AG09319 (cell line): ENCODE measurements around the gene CCNL2.
"Not testable (repeated sequence)": the region's sequence is repeated elsewhere in the genome, so short reads cannot be mapped to it uniquely, and the experiment has no call there.

Experiments used
- DNase-seq: peaks from one replicate; pipeline ENCODE4 v3.0.0-alpha.2; 2010; ENCODE audit warnings: low read depth; ENCODE audit errors: extremely low read depth
- CTCF ChIP-seq: IDR thresholded peaks from 2 replicates; pipeline ENCODE4 v1.5.1; 2011; ENCODE audit warnings: low read depth, mild to moderate bottlenecking, inconsistent platforms, low read length, moderate library complexity

Gene CCNL2

DNA sequence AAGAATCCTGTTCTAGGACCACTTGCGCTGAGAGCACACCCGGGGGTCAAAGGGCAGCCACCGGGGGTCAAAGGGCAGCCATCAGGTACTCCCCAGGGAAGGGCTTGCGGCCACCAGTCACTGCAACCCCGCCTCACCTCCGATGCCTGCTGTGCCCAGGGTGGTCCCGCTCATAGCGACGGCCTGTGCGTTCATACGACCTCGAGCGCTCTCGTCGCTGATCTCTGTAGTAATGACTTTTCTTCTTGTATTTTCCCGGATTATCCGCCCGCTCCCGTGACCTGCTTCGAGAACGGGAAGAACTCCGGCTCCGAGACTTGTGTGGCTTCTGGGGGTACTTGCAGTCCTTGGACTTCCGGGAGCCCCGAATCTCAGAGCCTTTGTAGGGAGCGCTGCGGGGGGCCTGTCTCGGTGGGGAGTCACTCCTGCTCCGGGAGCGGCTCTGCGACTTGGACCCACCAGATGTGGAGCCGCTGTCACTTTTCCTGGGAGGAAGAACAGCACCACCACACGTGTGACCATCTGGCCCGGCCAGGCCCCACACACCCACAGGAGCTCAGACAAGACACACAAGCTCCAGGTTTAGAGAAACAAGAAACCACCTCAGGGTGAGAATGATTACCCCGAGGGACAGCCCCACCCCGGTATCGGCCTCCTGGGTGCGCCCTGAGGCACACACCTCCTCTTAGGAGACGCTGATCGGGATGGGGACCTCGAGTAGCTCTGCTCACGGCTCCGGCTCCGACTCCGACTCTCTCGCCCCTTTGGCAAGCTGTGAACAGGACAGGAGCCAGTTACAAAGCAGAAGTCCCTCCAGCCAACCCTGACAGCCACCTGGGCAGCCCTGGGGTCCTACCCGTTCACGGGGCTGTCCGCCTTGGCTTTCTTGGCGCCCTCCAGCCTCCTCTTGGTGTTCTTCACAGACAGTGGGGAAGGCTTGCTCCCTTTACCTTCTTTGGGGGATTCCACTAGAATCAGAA, 11.7 kb downstream of the CCNL2 start:
- DNase-seq = no peak
- TF ChIP-seq CTCF = no peak

DNA sequence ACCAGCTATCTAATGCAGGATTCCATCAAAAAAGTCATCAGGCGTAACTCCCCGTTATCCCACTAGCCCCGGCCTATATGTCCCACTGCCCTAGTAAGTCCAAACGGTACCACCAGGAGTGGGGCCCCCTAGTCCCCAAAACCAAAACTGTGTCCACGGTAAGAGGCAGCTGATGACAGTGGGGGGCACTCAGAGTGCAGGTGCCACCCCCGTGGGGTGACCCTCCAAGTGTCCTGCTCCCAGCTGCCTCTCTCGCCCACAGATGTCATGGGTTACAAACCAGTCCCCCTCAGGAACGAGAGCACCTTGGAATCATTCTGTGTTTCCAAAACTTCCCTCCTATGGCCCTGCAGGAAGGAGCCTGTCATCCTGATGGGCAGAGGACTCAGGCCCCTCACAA, 13.2 kb downstream of the CCNL2 start:
- no peak for TF ChIP-seq CTCF
- no peak for DNase-seq

- DNase-seq = not testable (repeated sequence)
Measured at GRCh38 chr1:1385339-1385738, 13.8 kb downstream of the CCNL2 start.

DNA sequence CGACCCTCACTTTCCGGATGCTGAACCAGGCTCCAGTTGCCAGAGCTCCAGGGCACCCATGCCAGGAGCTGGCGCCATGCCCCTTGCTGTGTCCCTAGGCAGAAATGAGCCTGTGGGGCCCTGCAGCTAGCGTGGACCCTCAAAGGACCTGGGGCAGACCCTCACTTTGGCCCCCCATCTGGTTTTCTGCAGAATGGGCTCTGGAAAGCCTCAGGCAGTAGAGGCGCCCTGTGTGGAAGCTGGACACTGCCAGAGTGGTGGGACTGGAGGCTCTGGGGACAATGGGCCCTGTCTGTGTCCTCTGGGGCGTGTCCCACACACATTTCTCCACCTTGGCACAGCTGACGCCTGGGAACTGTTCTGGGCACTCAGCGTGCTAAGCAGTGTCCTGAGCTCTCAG, 17.8 kb downstream of the CCNL2 start:
- no peak for DNase-seq
- no peak for TF ChIP-seq CTCF

DNA sequence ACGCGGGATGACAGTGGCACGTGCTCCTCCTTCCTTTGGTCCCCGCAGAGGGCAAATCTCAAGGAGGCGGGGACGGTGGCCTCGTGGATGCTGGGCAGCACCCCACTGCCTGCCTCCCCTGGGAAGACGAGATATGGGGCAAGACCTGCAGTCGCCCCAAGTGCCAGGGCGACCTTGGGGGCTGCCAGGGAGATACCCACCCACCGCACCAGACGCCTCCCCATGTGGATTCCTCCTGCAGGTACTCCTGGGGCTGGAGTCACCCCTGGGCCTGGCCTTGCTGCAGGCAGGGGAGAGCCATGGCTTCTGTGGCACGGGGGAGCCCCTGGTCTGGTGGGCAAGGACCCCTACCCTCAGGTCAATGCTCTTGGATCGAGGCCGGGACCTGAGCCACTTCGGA, 18.3 kb downstream of the CCNL2 start:
- no peak for TF ChIP-seq CTCF
- DNase-seq = no peak

- no peak for DNase-seq
- no peak for TF ChIP-seq CTCF
Measured at GRCh38 chr1:1377540-1378205, 21.5 kb downstream of the CCNL2 start.

DNA sequence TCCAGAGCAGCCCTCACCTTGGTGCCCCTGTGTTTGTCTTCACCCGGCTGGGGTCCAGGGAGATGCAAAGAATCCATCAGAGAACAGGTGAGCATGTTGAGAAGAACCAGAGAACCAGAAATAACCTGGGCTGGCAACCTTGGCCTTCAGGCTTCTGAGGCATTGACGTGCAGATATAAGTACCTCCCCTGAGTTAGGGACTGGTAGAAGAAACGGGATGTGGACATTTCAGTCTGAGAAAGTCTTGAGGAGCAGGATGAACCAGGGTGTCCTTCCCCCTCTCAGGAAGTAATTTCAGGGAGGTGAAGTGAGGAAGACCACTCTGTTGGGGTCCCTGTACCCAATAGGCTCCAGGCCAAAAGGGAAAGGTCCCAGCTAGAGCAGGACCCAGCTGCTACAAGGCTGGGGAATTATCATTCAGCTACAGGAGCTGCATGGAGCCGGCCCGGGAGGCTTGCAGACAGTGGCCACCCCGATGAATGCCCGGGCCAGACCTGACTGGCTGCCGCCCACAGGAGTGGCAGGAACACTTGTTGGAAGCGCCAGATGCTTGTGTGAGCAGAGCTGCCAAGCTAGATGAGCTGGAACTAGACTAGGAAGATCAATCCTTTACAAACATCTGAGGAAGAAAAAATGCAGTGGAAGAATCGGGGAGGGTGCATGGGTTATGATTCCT, 22.4 kb downstream of the CCNL2 start:
- TF ChIP-seq CTCF = no peak
- DNase-seq = no peak
